ENCODE data around the gene KIAA1191.

Gene KIAA1191

DNA sequence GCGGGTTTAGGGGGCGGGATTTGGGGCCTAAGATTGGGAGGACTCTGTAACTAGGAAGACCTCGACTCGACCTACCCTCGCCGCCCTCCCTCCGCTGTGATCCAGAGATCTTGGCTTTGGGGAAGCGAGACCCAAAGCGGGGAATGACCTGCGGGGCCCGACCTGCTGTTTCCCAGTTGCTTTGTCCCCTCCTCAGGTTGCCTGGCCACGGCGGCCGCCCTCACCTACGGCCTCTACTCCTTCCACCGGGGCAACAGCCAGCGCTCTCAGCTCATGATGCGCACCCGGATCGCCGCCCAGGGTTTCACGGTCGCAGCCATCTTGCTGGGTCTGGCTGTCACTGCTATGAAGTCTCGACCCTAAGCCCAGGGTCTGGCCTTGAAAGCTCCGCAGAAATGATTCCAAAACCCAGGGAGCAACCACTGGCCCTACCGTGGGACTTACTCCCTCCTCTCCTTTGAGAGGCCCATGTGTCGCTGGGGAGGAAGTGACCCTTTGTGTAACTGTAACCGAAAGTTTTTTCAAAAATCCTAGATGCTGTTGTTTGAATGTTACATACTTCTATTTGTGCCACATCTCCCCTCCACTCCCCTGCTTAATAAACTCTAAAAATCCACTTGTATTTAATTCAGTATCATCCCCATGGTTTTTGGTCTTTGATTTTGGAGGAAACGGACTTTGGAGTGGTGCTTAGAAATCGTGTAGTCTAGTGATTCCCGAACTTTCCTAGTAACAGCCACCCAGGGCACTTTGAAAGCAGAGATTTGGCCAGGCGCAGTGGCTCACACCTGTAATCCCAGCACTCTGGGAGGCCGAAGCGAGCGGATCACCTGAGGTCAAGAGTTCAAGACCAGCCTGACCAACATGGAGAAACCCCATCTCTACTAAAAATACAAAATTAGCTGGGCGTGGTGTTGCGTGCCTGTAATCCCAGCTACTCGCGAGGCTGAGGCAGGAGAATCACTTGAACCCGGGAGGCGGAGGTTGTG lies 27.9 kb upstream of the KIAA1191 start:
- no peak for DNase-seq

DNA sequence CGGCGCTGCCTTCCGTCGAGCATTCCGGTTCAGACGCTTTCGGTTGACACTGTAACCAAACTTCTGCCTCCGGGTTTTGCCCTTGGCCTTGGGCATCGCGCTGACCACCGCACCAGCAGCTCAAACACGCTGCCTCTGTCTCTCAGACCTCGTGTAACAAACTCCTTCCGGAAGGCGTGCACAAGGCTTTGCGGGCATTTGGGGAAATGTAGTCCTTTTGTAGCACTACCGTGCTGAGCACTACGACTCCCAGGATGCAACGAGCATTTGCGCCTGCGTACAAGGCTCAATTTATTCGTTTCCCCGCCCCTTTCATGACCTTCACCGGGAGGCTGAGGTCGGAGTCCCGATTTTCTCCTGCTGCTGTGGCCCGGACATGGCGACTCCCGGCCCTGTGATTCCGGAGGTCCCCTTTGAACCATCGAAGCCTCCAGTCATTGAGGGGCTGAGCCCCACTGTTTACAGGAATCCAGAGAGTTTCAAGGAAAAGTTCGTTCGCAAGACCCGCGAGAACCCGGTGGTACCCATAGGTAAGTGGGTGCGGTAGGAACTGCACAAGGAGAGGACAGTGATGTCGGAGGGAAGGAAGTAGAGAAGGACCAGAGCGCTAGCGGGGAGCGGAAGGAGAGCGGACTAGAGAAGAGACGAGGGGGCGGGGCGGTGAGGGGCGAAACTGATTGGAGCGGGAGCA lies 27.0 kb upstream of the KIAA1191 start, which contains the start of the genes HIGD2A and NOP16:
HIGD2A (plus strand) TSS at position 308 of the 691 bp plus-strand sequence; CDS start at position 377, 69 bp downstream.
NOP16 (minus strand) TSS at position 155 of the 691 bp plus-strand sequence; CDS start at position 96, 59 bp downstream.
- peak; percentile 91 to 100 (median 98) for DNase-seq

GRCh38 chr5:176388003-176388443 lies 26.5 kb upstream of the KIAA1191 start:
- DNase-seq: no peak

DNA sequence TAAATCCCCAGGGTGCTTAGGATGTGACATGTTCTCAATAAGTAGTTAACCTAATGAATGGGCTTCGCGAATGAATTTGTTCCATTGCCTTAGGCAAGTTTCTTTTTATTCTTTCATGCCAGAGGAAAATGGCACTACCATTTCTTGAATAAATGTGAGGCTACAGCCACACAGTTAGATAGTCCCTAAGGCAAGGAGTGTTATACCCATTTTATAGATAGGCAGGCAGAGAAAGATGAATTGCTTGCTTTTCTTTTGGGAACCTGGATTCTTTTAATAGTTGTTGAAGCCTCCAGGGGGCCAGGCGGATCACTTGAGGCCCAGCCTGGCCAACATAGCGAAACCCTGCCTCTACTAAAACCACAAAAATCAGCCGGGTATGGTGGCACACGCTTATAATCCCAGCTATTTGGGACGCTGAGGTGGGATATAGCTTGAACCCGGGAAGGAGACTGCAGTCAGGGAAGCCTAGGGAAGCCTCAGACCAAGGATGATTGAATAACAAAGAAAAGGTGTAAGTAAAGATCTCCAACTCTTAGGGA lies 25.9 kb upstream of the KIAA1191 start:
- no peak for DNase-seq

GRCh38 chr5:176386491-176386890 lies 24.9 kb upstream of the KIAA1191 start:
- DNase-seq: no peak

GRCh38 chr5:176384991-176385390 lies 23.4 kb upstream of the KIAA1191 start:
- DNase-seq: no peak

DNA sequence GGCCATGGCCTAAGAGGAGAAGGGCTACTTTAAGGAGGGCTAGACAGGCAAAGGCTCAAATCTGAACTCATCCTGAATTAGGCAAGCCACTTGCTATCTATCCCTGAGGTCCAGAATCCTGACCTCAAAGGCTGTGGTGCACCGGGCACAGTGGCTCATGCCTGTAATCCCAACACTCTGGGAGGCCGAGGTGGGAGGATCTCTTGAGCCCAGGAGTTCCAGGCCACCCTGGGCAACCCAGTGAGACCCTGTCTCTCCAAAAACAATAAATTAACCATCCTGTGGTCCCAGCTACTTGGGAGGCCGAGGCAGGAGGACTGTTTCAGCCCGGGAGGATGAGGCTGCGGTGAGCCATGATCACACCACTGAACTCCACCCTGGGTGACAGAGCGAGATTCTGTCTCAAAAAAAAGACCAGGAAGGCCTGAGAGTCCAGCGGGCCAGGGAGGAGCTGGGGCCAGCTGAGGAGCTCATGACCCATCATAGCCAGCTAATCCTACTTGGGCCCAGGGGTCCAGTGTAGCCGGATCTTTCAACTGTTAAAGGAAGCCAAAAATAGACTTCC lies 22.9 kb upstream of the KIAA1191 start:
- DNase-seq: no peak

GRCh38 chr5:176383961-176384360 lies 22.4 kb upstream of the KIAA1191 start:
- no peak for DNase-seq

GRCh38 chr5:176383248-176383905 lies 21.8 kb upstream of the KIAA1191 start:
- DNase-seq: no peak

DNA sequence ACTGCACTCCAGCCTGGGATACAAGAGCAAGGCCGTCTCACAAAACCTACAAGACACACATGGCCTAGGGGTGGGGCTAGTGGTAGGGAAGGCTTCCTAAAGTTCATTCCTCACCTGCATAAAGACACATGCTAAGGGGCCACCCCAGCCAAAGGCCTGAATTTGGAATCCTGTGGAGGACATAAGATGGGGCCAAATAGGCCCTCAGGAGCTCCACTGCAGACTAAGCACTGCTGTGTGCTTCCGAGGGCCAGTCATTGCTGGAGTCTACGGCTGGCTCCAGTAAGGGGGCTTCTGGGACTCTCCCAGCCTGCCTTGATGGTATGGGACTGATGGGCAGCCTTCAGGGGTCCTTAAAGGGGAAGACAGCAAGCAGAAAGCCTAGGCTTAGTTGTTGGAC lies 21.2 kb upstream of the KIAA1191 start:
- DNase-seq: no peak

GRCh38 chr5:176381979-176382378 lies 20.4 kb upstream of the KIAA1191 start:
- DNase-seq: no peak

GRCh38 chr5:176381423-176381822 lies 19.9 kb upstream of the KIAA1191 start:
- DNase-seq: no peak

GRCh38 chr5:176379881-176380280 lies 18.3 kb upstream of the KIAA1191 start:
- DNase-seq: no peak

- DNase-seq: peak in 1 of 56 donors; percentile 10
These were observed 11.7 kb upstream of the KIAA1191 start for GRCh38 chr5:176373100-176373818.

DNA sequence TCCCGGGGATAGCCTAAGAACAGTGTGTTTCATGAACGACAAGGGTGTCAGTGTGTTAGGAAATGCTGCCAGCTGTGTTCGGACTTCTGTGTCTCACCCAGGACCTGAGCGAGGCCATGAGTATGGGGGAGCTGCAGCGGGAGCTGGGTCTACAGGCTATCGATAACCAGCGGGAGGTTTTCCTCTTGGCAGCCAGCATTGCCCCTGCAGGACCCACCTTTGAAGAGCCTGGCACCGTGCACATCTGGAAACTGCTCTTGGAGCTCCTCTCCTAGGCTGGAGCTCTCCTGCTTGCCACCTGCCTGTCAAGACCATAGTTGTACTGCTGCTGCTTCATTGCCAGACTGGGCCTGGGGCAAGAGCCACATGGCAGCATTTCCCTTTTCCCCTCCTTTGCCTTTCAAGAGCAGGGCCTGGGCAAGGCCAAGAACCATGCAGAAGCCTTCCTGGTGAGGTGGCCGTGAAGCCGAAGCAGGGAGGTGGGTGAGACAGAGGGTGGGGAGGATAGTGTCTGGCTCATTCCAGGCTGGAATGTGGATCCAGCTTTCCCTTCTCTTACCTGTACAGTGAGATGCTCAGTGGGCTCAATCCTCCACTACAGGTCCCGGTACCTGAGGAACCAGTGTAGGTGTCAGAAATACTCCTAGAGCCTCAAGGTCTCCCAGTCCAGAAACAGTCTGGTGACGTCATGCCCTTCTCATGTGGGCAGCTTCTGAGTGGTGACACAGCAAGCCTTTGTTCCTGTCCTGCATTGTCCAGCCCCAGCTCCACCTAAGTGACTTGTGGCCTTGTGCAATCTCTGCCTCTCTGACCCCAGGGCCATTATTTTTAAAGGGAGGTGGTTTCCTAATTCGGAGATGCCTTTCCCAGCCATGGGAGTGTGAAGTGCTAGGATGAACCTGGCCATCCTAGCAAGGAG lies 10.3 kb upstream of the KIAA1191 start:
- DNase-seq: peak in 3 of 56 donors; percentile 8 to 20 (median 10)

GRCh38 chr5:176369934-176370711 lies 8.6 kb upstream of the KIAA1191 start:
- DNase-seq: no peak

GRCh38 chr5:176368726-176369125 lies 7.2 kb upstream of the KIAA1191 start:
- no peak for DNase-seq

DNA sequence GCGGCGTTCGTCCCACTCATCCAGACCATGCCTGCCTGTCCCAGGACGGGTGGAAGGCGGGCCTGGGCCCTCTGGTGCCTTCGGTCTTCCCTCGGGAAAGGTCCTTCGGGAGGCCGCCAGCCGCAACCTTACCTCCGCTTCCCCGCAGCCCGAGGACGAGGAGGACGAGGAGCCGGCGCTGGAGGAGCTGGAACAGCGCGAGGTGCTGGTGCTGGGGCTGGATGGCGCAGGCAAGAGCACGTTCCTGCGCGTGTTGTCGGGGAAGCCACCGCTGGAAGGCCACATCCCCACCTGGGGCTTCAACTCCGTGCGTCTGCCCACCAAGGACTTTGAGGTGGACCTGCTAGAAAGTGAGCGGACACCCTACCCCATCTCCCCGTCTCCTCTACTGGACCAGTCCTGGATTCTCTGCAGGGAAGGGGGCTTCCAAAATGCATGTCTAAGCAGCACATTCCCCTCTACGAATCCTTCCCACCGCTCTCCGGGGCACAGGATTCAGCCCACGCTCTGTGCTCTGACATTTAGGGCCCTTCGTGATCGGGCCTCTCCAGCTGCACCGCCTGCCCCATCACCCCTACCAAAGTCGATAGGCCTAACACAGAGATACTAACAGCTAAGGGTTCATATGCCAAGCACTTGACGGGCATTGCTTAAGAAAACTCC lies 4.8 kb upstream of the KIAA1191 start:
- DNase-seq: peak in 3 of 56 donors; percentile 41 to 55 (median 46)

Measured in nucleus accumbens (tissue), 56 donors.